BLaER1 (cell line): ENCODE results near the gene RASSF8.

Source experiments
- H3K27ac ChIP-seq: shearing (Covaris generic); formaldehyde crosslinking; 2 replicates; pipeline ENCODE4 v1.8.1; 2022
- H3K27me3 ChIP-seq: shearing (Covaris generic); formaldehyde crosslinking; 2 replicates; pipeline ENCODE4 v1.8.1; 2022
- H3K36me3 ChIP-seq: shearing (Covaris generic); formaldehyde crosslinking; 2 replicates; pipeline ENCODE4 v1.8.1; 2022
- H3K4me1 ChIP-seq: shearing (Covaris generic); formaldehyde crosslinking; 2 replicates; pipeline ENCODE4 v1.8.1; 2022
- H3K4me2 ChIP-seq: shearing (Covaris generic); formaldehyde crosslinking; 2 replicates; pipeline ENCODE4 v1.8.1; 2022
- H3K4me3 ChIP-seq: shearing (Covaris generic); formaldehyde crosslinking; 2 replicates; pipeline ENCODE4 v1.8.1; 2022
- H3K9ac ChIP-seq: shearing (Covaris generic); formaldehyde crosslinking; 2 replicates; pipeline ENCODE4 v1.8.1; 2022
- H3K9me3 ChIP-seq: shearing (Covaris generic); formaldehyde crosslinking; 2 replicates; pipeline ENCODE4 v1.8.1; 2022
- H4K20me1 ChIP-seq: shearing (Covaris generic); formaldehyde crosslinking; 2 replicates; pipeline ENCODE4 v1.8.1; 2022
- Cebpa-rat ChIP-seq: shearing (Covaris generic); IDR thresholded peaks from 2 replicates; pipeline ENCODE4 v1.8.1; 2022

RASSF8 gene

DNA sequence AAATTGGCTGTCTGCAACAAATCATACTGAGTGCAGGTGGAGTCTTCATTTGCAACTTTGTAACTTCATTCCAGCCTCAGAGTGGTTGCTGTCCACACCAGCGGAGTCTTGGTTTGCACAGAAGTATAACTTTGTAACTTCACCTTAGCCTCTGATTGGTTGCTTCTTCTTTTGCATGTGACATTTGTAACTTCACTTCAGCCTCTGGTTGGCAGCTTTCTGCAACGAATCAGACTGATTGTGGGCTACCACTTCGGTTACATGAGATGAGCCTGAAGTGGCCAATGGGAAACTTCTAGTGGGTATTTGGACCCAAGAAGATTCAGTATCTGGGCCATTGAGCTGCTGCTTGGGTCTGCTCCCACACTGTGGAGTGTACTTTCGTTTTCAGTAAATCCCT lies 17.8 kb downstream of the RASSF8 start:
- no peak overlapping the region for H3K9ac ChIP-seq
- no peaks in the 10 kb centered on the region for H3K27me3 ChIP-seq
- H3K4me3 ChIP-seq = no peak overlapping the region
- no peak overlapping the region for H3K27ac ChIP-seq
- no peaks in the 10 kb centered on the region for H3K9me3 ChIP-seq
- no peaks in the 10 kb centered on the region for H3K4me1 ChIP-seq
- no peaks in the 10 kb centered on the region for H4K20me1 ChIP-seq
- H3K36me3 ChIP-seq = no peaks in the 10 kb centered on the region
- no peak overlapping the region for H3K4me2 ChIP-seq
- no peak for TF ChIP-seq Cebpa-rat

DNA sequence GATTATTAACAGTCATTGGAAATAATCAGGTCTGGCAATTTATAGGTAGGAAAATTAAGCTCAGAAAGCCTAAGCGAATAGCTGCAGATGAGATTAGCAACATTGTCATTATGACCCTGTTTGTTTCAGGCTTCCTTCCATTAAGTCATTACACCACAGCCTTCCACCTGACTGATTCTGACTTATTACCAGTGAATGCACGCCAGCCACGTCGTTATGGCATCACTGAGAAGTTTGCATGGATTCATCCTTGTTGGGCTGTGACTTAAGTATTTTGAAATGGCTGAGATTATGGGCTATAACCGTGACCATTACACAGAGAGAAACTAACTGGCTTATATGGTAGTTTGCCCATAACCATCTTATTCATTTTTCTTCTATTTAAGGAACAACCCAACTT lies 18.6 kb downstream of the RASSF8 start:
- H4K20me1 ChIP-seq = no peaks in the 10 kb centered on the region
- no peak for TF ChIP-seq Cebpa-rat
- H3K9me3 ChIP-seq = no peaks in the 10 kb centered on the region
- no peak overlapping the region for H3K27ac ChIP-seq
- no peak overlapping the region for H3K9ac ChIP-seq
- H3K4me1 ChIP-seq = no peaks in the 10 kb centered on the region
- no peaks in the 10 kb centered on the region for H3K36me3 ChIP-seq
- no peak overlapping the region for H3K4me3 ChIP-seq
- no peak overlapping the region for H3K4me2 ChIP-seq
- no peaks in the 10 kb centered on the region for H3K27me3 ChIP-seq

DNA sequence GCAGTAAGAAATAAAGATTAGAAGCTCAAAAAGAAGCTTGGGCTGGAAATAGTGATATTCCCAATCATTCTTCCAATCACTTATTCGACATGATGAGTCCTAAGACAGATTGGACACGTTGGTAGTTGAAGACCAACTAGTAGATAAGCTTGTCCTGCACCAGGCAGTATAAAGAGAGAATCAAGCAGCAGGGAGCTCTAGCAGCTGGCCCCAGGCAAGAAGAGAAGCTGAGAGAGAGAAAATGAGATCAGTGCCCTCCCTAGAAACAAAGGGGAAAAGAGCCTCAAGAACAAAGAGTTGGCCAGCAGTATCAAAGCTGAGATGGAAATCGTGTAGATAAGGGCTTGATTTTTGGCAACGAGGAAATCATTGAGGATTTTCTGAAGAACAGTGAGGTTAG lies 20.6 kb downstream of the RASSF8 start:
- Histone ChIP-seq H4K20me1 (no peaks in the 10 kb centered on the region), H3K4me2 (no peak overlapping the region), H3K9ac (no peak overlapping the region), H3K4me3 (no peak overlapping the region), H3K4me1 (no peaks in the 10 kb centered on the region), H3K9me3 (no peaks in the 10 kb centered on the region), H3K27ac (no peak overlapping the region), H3K27me3 (no peaks in the 10 kb centered on the region), H3K36me3 (no peaks in the 10 kb centered on the region)
- no peak for TF ChIP-seq Cebpa-rat

DNA sequence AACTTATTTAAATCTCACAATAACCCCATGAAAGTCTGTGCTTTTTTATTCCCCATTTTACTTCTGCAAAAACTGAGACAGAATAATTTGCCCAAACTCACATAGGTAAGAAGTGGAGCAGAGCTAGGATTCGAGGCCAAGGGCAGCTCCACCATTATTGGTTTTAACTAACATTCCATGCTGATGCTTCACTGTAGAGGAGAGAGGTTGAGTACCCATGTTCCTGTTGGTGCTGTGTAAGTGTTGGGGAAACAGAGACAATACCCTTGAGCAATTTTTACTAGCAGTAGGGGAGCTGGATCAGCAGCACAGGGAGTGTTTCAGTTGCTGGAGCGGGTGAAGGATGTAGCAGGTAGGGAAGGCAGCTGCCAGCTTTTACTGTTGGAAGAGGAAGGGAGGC lies 21.1 kb downstream of the RASSF8 start:
- Histone ChIP-seq H3K27ac (no peak overlapping the region), H3K9ac (no peak overlapping the region)
- no peak for TF ChIP-seq Cebpa-rat

DNA sequence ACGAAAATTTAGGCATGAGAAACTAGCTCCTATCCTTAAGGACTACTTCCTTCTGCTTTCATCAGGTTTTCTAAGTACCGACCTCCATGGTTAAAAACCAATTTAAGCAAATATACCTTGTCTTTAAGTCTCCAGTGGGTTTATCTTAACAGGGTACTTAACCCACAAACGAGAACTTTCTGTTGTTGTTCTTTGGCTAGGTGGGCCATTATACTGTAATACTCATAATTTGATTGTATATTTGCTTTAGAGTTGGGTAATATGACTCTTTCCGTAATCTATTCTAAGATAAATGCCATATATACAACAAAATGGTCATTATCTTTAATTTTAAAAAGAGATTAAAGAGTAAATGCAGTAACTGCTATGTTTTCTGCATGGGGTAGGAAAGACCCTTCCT lies 21.6 kb downstream of the RASSF8 start:
- Histone ChIP-seq H4K20me1 (no peaks in the 10 kb centered on the region), H3K4me1 (no peaks in the 10 kb centered on the region), H3K36me3 (no peaks in the 10 kb centered on the region), H3K9me3 (no peaks in the 10 kb centered on the region), H3K27ac (no peak overlapping the region), H3K9ac (no peak overlapping the region), H3K4me3 (no peak overlapping the region), H3K27me3 (no peaks in the 10 kb centered on the region), H3K4me2 (no peak overlapping the region)
- TF ChIP-seq Cebpa-rat = no peak

More for the DNA sequence above, 21.1 kb downstream of the RASSF8 start:
- no peak overlapping the region for H3K4me2 ChIP-seq
- no peaks in the 10 kb centered on the region for H3K9me3 ChIP-seq
- H3K36me3 ChIP-seq = no peaks in the 10 kb centered on the region
- H3K27me3 ChIP-seq = no peaks in the 10 kb centered on the region
- H3K4me1 ChIP-seq = no peaks in the 10 kb centered on the region
- no peaks in the 10 kb centered on the region for H4K20me1 ChIP-seq
- no peak overlapping the region for H3K4me3 ChIP-seq

DNA sequence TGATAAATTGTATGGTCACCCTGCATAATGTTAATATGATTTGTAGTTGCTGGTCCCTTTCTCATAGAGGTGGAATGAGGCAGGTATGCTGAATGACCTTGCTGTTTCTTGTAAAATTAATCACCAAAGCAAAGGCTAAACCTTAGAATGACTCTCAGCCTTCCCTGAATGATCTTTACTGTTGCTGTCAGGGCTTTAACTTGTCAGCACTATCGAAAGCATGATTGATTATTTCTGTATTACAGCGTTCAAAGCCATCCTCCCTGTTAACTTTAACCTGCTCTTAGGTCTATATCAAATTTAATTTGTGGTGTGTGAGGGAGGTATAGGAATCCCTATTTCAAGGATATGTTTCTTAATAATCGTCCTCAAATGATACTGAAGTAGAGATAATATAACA lies 23.1 kb downstream of the RASSF8 start:
- no peak for TF ChIP-seq Cebpa-rat
- Histone ChIP-seq H3K27ac (no peak overlapping the region), H3K4me3 (no peak overlapping the region), H4K20me1 (no peaks in the 10 kb centered on the region), H3K9me3 (no peaks in the 10 kb centered on the region), H3K4me1 (no peaks in the 10 kb centered on the region), H3K27me3 (no peaks in the 10 kb centered on the region), H3K9ac (no peak overlapping the region), H3K36me3 (no peaks in the 10 kb centered on the region), H3K4me2 (no peak overlapping the region)

DNA sequence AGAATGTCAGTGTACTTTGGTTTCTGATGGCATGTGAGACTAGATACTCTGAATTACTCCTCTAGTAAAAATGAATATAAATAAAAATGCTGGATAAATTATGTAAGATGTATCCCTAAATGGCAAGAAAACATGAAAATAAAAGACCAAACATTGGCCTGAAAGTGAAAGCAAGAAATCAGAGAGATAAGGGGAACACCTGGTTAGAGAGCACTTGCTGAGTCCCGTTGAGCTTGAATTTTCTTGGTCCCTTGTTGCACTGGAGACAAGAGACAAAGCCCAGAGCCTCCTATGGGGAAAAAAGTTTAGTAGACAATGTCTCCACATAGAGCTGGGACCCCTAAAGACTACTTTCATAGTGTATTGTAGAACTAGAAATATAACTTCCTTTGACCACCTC lies 23.9 kb downstream of the RASSF8 start:
- no peak overlapping the region for H3K27ac ChIP-seq
- no peaks in the 10 kb centered on the region for H3K27me3 ChIP-seq
- no peak overlapping the region for H3K9ac ChIP-seq
- no peak overlapping the region for H3K4me3 ChIP-seq
- no peak for TF ChIP-seq Cebpa-rat
- no peaks in the 10 kb centered on the region for H3K36me3 ChIP-seq
- H3K9me3 ChIP-seq = no peaks in the 10 kb centered on the region
- no peak overlapping the region for H3K4me2 ChIP-seq
- H3K4me1 ChIP-seq = no peaks in the 10 kb centered on the region
- no peaks in the 10 kb centered on the region for H4K20me1 ChIP-seq

DNA sequence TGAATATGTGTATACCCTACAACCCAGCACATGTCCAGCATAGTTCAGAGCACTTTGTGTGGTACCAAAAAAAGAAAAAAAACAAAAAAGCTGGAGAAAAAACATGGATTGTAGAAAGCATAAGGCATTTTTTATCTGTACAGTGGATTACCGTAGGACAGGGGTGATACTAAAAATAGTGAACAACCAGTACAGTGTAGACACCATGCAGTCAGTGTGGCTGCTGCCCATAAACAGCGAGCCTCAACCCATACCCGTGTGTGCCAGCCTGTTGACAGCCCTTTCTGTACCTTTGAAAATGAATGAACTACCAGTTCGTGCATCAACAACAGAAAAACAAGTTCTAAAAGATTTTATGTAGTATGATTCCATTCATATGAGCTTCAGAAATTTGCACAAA lies 25.1 kb downstream of the RASSF8 start:
- no peaks in the 10 kb centered on the region for H3K36me3 ChIP-seq
- no peaks in the 10 kb centered on the region for H3K9me3 ChIP-seq
- H3K4me2 ChIP-seq = no peak overlapping the region
- H3K4me1 ChIP-seq = no peaks in the 10 kb centered on the region
- H3K4me3 ChIP-seq = no peak overlapping the region
- no peaks in the 10 kb centered on the region for H3K27me3 ChIP-seq
- no peak for TF ChIP-seq Cebpa-rat
- no peak overlapping the region for H3K27ac ChIP-seq
- no peak overlapping the region for H3K9ac ChIP-seq
- no peaks in the 10 kb centered on the region for H4K20me1 ChIP-seq

DNA sequence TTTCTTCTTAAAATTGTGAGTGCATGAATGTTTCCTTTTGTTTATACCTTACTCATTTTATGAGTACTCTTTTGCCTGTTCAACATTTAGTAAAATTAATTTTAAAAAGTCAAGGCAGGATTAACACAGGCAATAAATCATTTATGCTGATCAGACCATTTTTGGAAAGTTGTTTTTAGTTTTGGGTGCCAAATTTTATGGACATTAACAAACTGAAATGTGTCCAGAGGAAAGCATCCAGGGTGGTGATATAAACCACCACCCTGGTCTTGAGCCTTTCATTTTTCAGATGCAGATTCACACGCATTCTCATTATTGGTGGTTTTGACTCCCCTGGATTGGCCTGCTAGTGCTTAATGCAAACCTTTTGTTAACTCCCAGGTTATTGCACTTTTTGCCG lies 26.3 kb downstream of the RASSF8 start:
- Histone ChIP-seq H4K20me1 (no peaks in the 10 kb centered on the region), H3K9ac (no peak overlapping the region), H3K4me1 (no peaks in the 10 kb centered on the region), H3K4me3 (no peak overlapping the region), H3K4me2 (no peak overlapping the region), H3K9me3 (no peaks in the 10 kb centered on the region), H3K27ac (no peak overlapping the region), H3K36me3 (no peaks in the 10 kb centered on the region), H3K27me3 (no peaks in the 10 kb centered on the region)
- no peak for TF ChIP-seq Cebpa-rat

DNA sequence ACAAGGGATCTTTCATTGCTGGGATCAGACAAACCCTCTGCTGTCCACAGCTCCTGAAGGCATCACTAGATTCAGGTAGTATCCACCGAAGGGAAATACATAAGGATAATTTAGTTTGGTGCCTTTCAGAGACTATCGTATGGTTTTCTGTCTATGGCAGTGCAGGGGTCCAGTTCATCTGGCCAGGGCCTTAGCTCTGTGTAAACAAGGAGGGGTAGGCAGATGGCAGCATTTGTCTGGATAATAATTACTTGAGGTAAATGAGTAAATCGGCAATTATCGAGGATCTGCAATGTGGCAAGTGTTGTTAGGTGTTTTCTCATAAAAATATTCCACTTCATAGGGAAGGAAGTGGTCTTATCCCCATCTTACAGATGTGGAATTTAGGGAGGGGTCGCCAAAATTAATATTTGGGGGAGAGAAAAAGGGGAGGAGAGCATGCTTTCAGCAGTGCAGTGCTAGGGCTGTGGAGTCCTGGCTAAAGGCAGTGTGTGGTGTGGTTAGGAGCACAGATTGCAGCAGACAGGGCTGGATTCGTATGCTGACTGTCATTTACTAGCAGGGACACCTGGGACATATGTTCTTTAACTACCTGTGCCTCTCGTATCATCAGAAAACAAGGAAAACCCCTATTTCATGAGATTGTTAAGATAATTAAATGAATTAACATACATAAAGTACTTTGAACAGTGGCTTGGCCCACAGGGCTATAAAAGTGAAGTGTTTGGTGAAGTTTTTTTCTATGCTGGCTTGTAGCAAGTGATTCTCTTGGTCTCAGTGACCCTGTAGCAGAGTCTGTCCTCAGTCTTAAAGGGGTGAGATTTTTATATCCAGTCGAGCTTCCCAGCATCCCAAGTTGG lies 27.1 kb downstream of the RASSF8 start:
- H3K4me1 ChIP-seq = no peaks in the 10 kb centered on the region
- no peak overlapping the region for H3K27ac ChIP-seq
- H3K27me3 ChIP-seq = no peaks in the 10 kb centered on the region
- H3K9ac ChIP-seq = no peak overlapping the region
- no peak overlapping the region for H3K4me3 ChIP-seq
- no peaks in the 10 kb centered on the region for H3K36me3 ChIP-seq
- H3K9me3 ChIP-seq = no peaks in the 10 kb centered on the region
- TF ChIP-seq Cebpa-rat = no peak
- no peaks in the 10 kb centered on the region for H4K20me1 ChIP-seq
- H3K4me2 ChIP-seq = no peak overlapping the region

DNA sequence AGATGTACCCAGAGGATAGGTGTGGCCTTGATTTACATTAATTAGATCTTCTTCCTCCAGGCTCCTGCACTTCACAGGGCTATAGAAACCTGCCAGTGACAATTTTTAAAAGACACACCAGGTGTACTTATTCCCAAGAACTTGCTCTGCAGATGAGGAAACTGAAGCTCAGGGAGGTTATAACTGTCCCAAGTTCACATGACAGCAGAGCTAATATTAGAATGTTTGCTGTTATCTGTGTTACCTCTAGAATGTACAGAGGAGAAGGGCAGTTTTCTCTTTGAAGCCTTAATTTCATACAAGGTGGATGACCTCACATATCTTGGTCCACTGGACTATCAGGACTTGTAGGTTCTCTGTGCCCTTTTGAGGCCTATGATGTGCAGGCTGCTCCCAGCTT lies 27.7 kb downstream of the RASSF8 start:
- Histone ChIP-seq H3K4me3 (no peak overlapping the region), H3K4me1 (no peaks in the 10 kb centered on the region), H3K9me3 (no peaks in the 10 kb centered on the region), H3K27me3 (no peaks in the 10 kb centered on the region), H3K27ac (no peak overlapping the region), H3K4me2 (no peak overlapping the region), H3K9ac (no peak overlapping the region), H3K36me3 (no peaks in the 10 kb centered on the region), H4K20me1 (no peaks in the 10 kb centered on the region)
- TF ChIP-seq Cebpa-rat = no peak
